GM23338 (cell line): ENCODE measurements around the gene CS. TPM values are rescaled to one million over a fixed set of nuclear protein-coding genes. Genes with fewer than 3 reads are reported as not detected.

ENCODE experiments used
- ATAC-seq: fragments of 200-7000 bp; cut with Tn5 transposase; 3 replicates; pipeline ENCODE4 v1.9.1; 2020
- DNase-seq: peaks from one replicate; pipeline ENCODE4 v3.0.0-alpha.2; 2015; ENCODE audit warnings: low spot score
- H2AFZ ChIP-seq: fragments of 200-600 bp; sonication (generic); 2 replicates; pipeline ENCODE4 v1.8.0; 2016; ENCODE audit warnings: antibody characterized with exemption, mild to moderate bottlenecking, moderate library complexity
- H3F3A ChIP-seq: fragments of 200-600 bp; sonication (generic); replicated peaks from 2 replicates; pipeline ENCODE4 v1.8.0; 2017; ENCODE audit warnings: antibody characterized with exemption, mixed run types, low read depth
- H3K27ac ChIP-seq: fragments of 200-600 bp; sonication (generic); 2 replicates; pipeline ENCODE4 v1.6.1; 2016; ENCODE audit warnings: low read depth
- H3K27me3 ChIP-seq: fragments of 200-600 bp; sonication (generic); 2 replicates; pipeline ENCODE4 v1.8.0; 2016; ENCODE audit warnings: mild to moderate bottlenecking, mixed run types, moderate library complexity; ENCODE audit not compliant: insufficient read depth
- H3K36me3 ChIP-seq: fragments of 200-600 bp; sonication (generic); 2 replicates; pipeline ENCODE4 v1.8.0; 2016; ENCODE audit warnings: mild to moderate bottlenecking; ENCODE audit not compliant: insufficient read depth
- H3K4me1 ChIP-seq: fragments of 200-600 bp; sonication (generic); 2 replicates; pipeline ENCODE4 v1.8.0; 2016; ENCODE audit warnings: mild to moderate bottlenecking, moderate library complexity; ENCODE audit not compliant: insufficient read depth
- H3K4me2 ChIP-seq: fragments of 200-600 bp; sonication (generic); 2 replicates; pipeline ENCODE4 v1.7.1; 2017; ENCODE audit warnings: mixed run types
- H3K4me3 ChIP-seq: fragments of 200-600 bp; sonication (generic); 2 replicates; pipeline ENCODE4 v1.6.1; 2016; ENCODE audit warnings: mixed run types
- H3K79me2 ChIP-seq: fragments of 200-600 bp; sonication (generic); replicated peaks from 2 replicates; pipeline ENCODE4 v1.8.0; 2017; ENCODE audit warnings: mild to moderate bottlenecking; ENCODE audit not compliant: insufficient read depth
- H3K9me2 ChIP-seq: fragments of 200-600 bp; sonication (generic); 2 replicates; pipeline ENCODE4 v1.8.0; 2017; ENCODE audit not compliant: insufficient read depth
- H4K20me1 ChIP-seq: fragments of 200-600 bp; sonication (generic); replicated peaks from 2 replicates; pipeline ENCODE4 v1.8.0; 2017; ENCODE audit warnings: mild to moderate bottlenecking; ENCODE audit not compliant: insufficient read depth
- H3K27ac Mint-ChIP-seq: 2 replicates; pipeline ENCODE4 v1.8.0; 2020; ENCODE audit warnings: inconsistent platforms, mild to moderate bottlenecking, moderate library complexity, mixed read lengths
- H3K27me3 Mint-ChIP-seq: 3 replicates; pipeline ENCODE4 v1.8.0; 2022; ENCODE audit warnings: low read depth, mild to moderate bottlenecking, moderate library complexity, mixed read lengths, inconsistent platforms; ENCODE audit not compliant: insufficient read depth, poor library complexity
- H3K36me3 Mint-ChIP-seq: 3 replicates; pipeline ENCODE4 v1.8.0; 2021; ENCODE audit warnings: low read depth, mild to moderate bottlenecking, inconsistent platforms, moderate library complexity, mixed read lengths
- H3K4me1 Mint-ChIP-seq: 3 replicates; pipeline ENCODE4 v1.8.0; 2020; ENCODE audit warnings: mild to moderate bottlenecking, inconsistent platforms, mixed read lengths
- H3K4me3 Mint-ChIP-seq: 3 replicates; pipeline ENCODE4 v1.8.0; 2021; ENCODE audit warnings: moderate library complexity, mild to moderate bottlenecking, inconsistent platforms, mixed read lengths
- H3K9me3 Mint-ChIP-seq: 3 replicates; pipeline ENCODE4 v1.8.0; 2020; ENCODE audit warnings: moderate library complexity, mild to moderate bottlenecking, inconsistent platforms, mixed read lengths
- ETS1 ChIP-seq: IDR thresholded peaks from 2 replicates; pipeline ENCODE4 v1.6.1; 2016; ENCODE audit warnings: antibody characterized with exemption
- EZH2phosphoT487 ChIP-seq: fragments of 200-600 bp; sonication (generic); IDR thresholded peaks from one replicate; pipeline ENCODE4 v1.8.1; 2018; ENCODE audit warnings: antibody characterized with exemption; ENCODE audit not compliant: unreplicated experiment
- JUNB ChIP-seq: IDR thresholded peaks from one replicate; pipeline ENCODE4 v1.6.1; 2016; ENCODE audit warnings: antibody characterized with exemption; ENCODE audit not compliant: unreplicated experiment
- NANOG ChIP-seq: IDR thresholded peaks from 2 replicates; pipeline ENCODE4 v1.6.1; 2016; ENCODE audit warnings: antibody characterized with exemption, borderline replicate concordance
- POLR2AphosphoS5 ChIP-seq: IDR thresholded peaks from 2 replicates; pipeline ENCODE4 v1.6.1; 2016; ENCODE audit warnings: antibody characterized with exemption, low read depth
- REST ChIP-seq: IDR thresholded peaks from one replicate; pipeline ENCODE4 v1.6.1; 2018; ENCODE audit warnings: antibody characterized with exemption; ENCODE audit not compliant: unreplicated experiment
- ZNF114 ChIP-seq: fragments of 250-450 bp; sonication (Bioruptor Pico); IDR thresholded peaks from 2 replicates; pipeline ENCODE4 v1.5.0; 2020; ENCODE audit warnings: mild to moderate bottlenecking, moderate library complexity
- ZNF331 ChIP-seq: fragments of 250-450 bp; sonication (Bioruptor Pico); IDR thresholded peaks from 2 replicates; pipeline ENCODE4 v1.5.0; 2020; ENCODE audit warnings: low read depth, mild to moderate bottlenecking, moderate library complexity
- polyA plus RNA-seq: library from polyadenylated mRNA; unstranded; fragments of >200 nt; fragmentation: Nextera tagmentation; extraction: Ambion mirVana; gene quantifications from 2 replicates; pipeline ENCODE4 v1.2.1, GENCODE V29; 2016
- total RNA-seq: library from RNA; depleted of rRNA; stranded (reverse); fragments of >200 nt; shearing (Covaris generic); gene quantifications from 2 replicates; pipeline ENCODE4 v1.2.3, GENCODE V29; 2014

The CS gene
- total and polyA plus RNA-seq, 2 experiments from 2014 or later, result 63.3 to 166 TPM

GRCh38 chr12:56338308-56339157 is 38.4 kb upstream of the CS start, which contains the start of gene IL23A:
Gene IL23A (plus strand): TSS chr12:56338884. CDS start chr12:56339045, 161 bp downstream.
- Histone ChIP-seq H3K4me1 (peaks cover 26% of the 10 kb centered on the region), H3K27ac (peak within 1 kb of the TSS; percentile 91), H4K20me1 (no peaks in the 10 kb centered on the region), H3K4me2 (peak within 1 kb of the TSS; percentile 76), H2AFZ (no peak within 1 kb of the TSS), H3K27me3 (no peaks in the 10 kb centered on the region), H3F3A (peaks cover 17% of the 10 kb centered on the region; the same call in 1 of the 2 replicates), H3K79me2 (no peaks in the 10 kb centered on the region), H3K36me3 (no peaks in the 10 kb centered on the region), H3K4me3 (peak within 1 kb of the TSS; percentile 42), H3K9me2 (peaks cover 19% of the 10 kb centered on the region)
- ATAC-seq (peak; percentile 65), DNase-seq (peak; percentile 85)
- no peak for TF ChIP-seq NANOG
- peak; percentile 37; the same call in 1 of the 2 replicates for TF ChIP-seq POLR2AphosphoS5
- no peak for TF ChIP-seq REST
- no peak for TF ChIP-seq JUNB
- Mint-ChIP-seq H3K4me3 (peak within 1 kb of the TSS; percentile 64), H3K27ac (peak within 1 kb of the TSS; percentile 92), H3K9me3 (no peaks in the 10 kb centered on the region), H3K4me1 (peaks cover 32% of the 10 kb centered on the region), H3K36me3 (peaks cover 6% of the 10 kb centered on the region; the same call in 2 of the 3 replicates), H3K27me3 (peaks cover 7% of the 10 kb centered on the region)

- Mint-ChIP-seq H3K27me3 (peaks cover 11% of the 10 kb centered on the region), H3K4me1 (peaks cover 38% of the 10 kb centered on the region), H3K4me3 (peak overlapping the region; percentile 51; the same call in 1 of the 3 replicates), H3K9me3 (no peaks in the 10 kb centered on the region), H3K27ac (peak overlapping the region; percentile 86; the same call in 1 of the 2 replicates), H3K36me3 (no peaks in the 10 kb centered on the region)
- H3K27ac ChIP-seq, result peak overlapping the region; percentile 91
- ATAC-seq (no peak), DNase-seq (no peak)
- peaks cover 19% of the 10 kb centered on the region for H3K9me2 ChIP-seq
- no peak overlapping the region for H2AFZ ChIP-seq
- H4K20me1 ChIP-seq, result no peaks in the 10 kb centered on the region
- peaks cover 3% of the 10 kb centered on the region; the same call in 1 of the 2 replicates for H3K79me2 ChIP-seq
- peaks cover 19% of the 10 kb centered on the region; the same call in 1 of the 2 replicates for H3F3A ChIP-seq
- H3K4me1 ChIP-seq, result peaks cover 30% of the 10 kb centered on the region
- no peaks in the 10 kb centered on the region for H3K27me3 ChIP-seq
- H3K4me2 ChIP-seq, result peak overlapping the region; percentile 69
- peak overlapping the region; percentile 33; the same call in 1 of the 2 replicates for H3K4me3 ChIP-seq
- H3K36me3 ChIP-seq, result no peaks in the 10 kb centered on the region
- TF ChIP-seq POLR2AphosphoS5 (no peak), ZNF331 (CRISPR knock-in tag) (no peak), JUNB (no peak), ETS1 (no peak), EZH2phosphoT487 (no peak), ZNF114 (CRISPR knock-in tag) (no peak), NANOG (no peak), REST (no peak)
These were observed 37.7 kb upstream of the CS start for GRCh38 chr12:56337753-56338251.
